Erythroblast (primary cell): ENCODE results near the gene PLXNB1.

Experiments used
- GATA1 ChIP-seq: IDR thresholded peaks from 2 replicates; pipeline ENCODE4 v1.6.1; 2011; ENCODE audit warnings: low read depth, mild to moderate bottlenecking, control low read depth, low read length, moderate library complexity
- POLR2A ChIP-seq: IDR thresholded peaks from 2 replicates; pipeline ENCODE4 v1.6.1; 2011; ENCODE audit warnings: mild to moderate bottlenecking, low read length

- TF ChIP-seq POLR2A (peak; percentile 63), GATA1 (no peak)
These were observed 36.7 kb upstream of the PLXNB1 start for GRCh38 chr3:48466386-48467109.
